GM21825 (cell line): ENCODE data around the gene ECEL1.

Experiments
- ATAC-seq: cut with Tn5 transposase; IDR thresholded peaks from one replicate; pipeline ENCODE4 v1.9.1; 2021; ENCODE audit warnings: mild to moderate bottlenecking, moderate library complexity; ENCODE audit not compliant: unreplicated experiment

ECEL1 gene

DNA sequence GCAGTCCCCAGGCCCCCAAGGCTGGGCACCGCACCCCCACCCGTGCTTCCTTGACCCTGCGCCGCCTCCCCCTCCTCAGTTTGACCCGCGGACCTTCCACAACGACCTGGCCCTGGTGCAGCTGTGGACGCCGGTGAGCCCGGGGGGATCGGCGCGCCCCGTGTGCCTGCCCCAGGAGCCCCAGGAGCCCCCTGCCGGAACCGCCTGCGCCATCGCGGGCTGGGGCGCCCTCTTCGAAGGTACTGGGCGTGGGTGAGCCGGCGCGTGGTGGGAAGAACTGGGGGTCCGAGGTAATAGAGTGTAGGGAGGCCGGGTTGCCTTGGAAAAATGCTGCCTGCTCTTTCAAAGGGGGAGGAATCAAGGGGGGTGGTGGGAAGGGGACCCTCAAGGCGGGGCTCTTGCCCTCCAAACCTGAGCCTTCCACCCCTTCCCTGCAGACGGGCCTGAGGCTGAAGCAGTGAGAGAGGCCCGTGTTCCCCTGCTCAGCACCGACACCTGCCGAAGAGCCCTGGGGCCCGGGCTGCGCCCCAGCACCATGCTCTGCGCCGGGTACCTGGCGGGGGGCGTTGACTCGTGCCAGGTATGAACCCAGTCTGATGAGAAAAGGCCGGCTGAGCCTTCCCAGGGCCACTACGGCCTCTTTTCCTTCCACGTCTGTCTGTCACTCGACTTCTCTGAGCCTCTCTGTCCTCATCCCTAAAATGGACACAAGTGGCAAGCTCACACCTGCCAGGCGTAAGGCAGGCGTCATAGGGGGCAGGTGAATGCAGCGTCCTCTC is 35.2 kb upstream of the ECEL1 start:
- ATAC-seq = no peak

DNA sequence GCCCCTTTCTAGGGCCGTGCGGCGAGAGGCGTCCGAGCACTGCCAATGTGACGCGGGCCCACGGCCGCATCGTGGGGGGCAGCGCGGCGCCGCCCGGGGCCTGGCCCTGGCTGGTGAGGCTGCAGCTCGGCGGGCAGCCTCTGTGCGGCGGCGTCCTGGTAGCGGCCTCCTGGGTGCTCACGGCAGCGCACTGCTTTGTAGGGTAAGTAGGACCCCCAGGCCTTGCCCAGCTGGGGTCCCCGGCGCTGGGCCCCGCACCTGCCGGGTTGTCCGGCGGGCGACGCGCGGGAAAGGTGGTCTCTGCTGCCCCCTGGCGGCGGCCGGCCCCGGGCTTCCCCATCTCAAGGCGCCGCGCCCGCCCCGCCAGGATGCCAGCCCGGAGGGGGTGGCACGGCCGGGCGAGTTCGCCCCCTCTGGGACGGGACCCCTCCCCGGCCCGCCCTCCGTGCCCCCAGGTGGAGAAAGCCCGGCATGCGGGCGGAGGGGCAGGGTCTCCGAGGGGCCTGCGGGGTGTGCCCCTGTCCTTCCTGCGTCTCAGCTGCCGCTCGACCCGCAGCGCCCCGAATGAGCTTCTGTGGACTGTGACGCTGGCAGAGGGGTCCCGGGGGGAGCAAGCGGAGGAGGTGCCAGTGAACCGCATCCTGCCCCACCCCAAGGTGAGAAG is 34.5 kb upstream of the ECEL1 start:
- ATAC-seq = no peak

DNA sequence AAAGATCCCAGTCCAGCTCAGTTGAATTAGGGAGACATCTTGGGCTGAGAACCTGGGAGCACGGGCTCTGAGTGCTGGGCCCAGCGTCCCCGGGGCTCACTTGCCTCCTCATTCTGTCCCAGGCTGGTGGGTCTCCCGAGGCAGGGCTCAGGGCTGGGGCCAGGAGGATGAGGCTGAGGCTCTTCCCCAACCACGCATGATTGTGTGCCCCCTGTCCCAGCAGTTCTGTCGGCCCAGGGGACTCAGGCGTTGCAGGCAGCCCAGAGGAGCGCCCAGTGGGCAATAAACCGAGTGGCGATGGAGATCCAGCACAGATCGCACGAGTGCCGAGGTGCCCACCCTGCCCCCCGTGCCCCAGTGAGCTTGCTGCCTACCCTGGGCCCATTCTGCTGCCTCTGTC is 33.5 kb upstream of the ECEL1 start:
- ATAC-seq = no peak

DNA sequence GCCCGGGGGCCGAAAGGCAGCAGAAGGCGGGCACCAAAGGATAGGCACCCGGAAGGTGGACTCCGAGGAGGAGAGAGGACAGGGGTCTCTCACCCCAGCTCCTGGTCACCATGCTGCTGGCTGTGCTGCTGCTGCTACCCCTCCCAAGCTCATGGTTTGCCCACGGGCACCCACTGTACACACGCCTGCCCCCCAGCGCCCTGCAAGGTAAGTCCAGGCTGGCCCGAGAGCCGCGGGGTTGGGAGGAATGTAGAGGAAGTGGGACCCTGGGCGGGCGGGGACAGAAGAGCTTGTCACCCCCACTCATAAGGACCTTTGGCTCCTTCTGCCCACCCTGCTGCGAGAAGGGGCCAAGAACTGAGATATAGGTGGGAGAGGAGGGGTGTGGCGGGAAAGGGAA is 32.9 kb upstream of the ECEL1 start:
- no peak for ATAC-seq

DNA sequence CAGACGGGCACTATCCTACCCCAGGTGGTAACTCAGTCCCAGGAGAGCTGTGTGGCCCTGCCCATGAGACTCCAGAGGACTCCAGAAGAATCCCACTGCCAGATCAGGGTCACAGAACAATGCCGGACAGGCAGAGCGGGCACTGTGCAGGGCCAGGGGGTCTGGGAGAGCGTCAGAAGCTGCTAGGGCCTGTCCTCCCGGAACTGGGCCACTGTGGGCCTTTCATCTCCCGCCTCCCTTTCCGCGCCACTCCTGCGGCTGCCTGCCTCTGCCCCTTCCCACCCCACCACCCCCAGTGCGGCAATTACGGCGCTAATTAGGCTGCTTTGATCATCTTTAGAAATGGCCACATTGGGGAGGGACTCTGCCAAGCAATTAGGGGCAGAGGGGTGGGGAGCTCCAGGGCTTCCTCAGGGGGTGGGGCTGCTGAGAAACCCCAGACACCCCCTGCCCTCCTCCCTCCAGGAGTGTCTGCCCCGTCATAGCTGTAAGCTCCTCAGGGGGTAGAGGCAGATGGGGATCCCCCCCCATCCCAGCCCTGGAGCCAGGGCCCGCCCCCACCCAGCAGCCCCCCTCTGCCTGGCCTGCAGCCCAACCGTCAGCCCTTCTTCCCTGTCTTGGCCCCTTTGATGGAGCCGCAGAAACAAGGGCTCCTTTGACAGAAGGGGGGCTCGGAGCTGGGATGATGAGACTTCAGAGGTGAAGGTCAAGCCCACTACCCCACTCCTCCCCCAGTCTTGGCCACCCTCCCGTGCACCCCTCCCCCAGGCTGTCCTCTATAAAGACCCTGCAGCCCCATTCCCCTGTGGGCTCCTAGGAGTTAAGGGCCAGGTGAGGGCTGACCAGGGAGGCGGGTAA is 32.2 kb upstream of the ECEL1 start, which contains the start of gene PRSS56:
Gene PRSS56, plus strand, starts transcription at position 808 of the 858 bp plus-strand sequence. CDS start 211 bp downstream, outside the sequence.
- ATAC-seq = no peak

DNA sequence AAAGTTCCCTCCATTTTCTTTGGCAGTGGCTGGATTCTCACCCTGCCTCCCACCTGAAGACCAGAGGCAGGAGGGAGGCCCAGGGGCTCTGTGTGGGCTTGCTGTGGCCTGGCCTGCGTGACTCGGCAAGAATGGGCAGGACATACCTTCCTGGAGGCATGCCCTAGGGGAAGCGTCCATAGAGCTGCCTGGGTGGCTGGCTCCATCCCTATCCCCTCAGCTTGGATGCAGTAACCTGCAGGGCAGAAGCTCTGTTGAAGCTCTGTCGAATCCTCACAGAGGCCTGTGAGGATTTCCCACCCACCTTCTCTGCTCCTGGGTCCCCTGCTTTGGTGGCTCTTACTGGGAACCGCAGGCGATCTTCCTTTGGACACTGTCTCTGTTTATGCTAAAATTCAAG is 31.2 kb upstream of the ECEL1 start:
- no peak for ATAC-seq

DNA sequence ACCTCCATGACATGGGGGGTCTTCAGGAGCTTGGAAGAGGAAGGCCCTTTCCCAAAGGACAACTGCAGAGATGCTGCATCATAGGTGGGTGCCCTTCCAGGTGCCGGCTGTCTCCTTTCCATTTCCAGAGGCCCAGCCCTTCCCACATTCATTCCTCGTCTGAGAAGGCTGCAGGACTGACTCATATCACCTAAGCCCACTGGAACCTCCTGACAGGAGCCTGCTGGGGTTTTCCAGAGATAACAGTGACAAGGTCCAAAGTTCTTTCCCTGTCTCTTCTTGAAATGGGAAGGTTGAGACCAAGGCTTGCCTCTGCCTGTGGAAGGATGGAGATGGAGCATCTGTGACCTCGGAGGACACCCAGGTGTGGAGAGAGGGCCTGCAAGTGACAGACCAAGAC is 28.9 kb upstream of the ECEL1 start:
- no peak for ATAC-seq

DNA sequence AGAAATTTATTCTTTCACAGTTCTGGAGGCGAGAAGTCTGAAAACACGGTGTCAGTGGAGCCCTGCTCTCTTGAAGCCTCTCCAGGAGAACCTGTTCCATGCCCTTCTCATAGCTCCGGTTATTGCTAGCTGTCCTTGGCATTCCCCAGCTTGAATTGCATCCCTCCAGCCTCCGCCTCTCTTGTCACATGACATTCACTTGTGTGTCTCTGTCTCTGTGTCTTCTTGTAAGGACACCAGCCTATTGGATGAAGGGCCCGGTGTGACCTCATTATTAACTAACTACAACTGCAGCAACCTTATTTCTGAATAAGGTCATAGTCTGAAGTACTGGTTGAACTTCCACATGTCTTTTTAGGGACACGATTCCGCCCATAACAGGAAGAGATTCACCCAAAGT is 28.0 kb upstream of the ECEL1 start:
- ATAC-seq = no peak

DNA sequence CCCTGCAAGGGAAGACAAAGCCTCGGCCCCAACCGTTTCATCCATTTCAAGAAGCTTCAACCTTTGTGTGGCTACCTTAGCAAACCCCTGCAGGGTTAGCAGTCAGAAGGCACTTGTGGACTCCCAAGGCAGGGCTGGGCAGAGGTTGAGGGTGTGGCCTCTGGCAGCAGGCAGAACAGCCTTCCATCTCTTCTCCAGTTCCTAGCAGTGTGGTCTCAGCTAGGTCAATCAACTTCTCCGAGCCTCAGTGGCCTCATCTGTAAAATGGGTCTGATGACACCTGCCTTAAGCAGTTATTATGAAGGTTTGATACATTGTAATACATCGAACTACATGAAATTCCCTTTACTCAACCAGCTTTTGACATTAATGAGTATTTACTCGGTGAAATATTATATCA is 25.7 kb upstream of the ECEL1 start:
- no peak for ATAC-seq

DNA sequence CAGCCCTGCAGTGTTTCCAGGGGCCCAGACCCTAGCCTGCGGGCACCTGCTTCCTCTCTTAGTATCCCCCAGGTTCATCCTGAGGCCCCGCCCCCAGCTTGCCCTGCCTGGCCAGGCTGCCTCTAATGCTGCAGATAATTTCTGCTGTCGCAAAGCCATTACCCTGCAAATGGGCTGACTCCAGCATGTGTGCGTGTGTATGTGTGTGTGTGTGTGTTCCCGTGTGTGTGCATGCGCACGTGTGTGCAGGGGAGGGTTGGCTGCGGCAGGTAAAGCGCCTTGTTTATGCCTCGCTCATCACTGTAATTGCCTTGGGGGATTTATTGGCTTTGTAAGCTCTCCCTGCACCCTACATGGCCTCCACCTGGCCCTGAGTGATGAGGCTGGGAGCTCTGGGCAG is 25.0 kb upstream of the ECEL1 start:
- ATAC-seq = no peak

DNA sequence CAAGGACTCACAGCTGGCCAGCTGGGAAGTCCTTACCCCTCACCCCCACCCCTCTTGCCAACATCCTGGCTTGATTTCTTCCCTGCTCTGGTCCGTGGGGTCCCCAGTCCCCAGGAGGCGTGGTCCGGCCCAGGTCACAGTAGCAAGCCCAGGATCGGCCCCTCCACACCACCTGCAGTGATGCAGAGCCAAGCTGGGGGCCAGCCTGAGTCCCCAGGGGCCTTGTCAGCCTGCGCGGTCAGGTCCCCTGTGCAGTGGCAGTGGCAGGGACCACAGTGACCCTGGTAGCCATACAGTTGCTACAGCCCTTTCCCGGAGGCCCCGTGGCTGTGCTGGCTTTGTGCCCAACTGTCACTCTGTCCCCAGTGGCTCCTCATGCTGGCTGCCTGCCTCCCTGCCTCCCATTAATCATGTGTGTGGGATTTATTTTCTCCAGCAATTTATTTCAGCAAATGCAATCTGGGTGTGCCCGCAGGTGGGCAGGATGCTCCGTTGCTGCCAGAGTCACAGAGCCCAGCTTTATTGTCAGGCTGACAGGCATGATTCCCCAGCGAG is 23.8 kb upstream of the ECEL1 start:
- no peak for ATAC-seq

DNA sequence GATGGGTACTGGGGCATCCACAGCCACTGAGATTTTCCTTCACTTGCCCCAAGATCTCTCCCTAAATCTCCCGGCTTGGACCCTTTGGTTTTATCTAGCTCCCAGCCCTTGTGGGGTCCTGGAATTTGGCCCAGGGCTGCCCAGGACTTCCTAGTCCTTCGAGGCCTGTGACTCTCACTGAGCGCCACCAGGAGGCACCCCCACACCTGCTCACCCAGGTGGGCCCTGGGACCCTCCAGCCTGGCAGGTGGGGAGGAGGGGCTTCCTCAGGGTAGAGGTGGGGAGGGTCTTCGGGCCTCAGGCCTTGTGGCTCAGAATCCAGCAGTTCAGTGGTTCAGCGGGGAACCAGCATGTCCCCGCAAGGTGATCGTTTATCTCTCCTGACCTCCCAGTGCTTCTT is 20.6 kb upstream of the ECEL1 start:
- ATAC-seq = no peak

DNA sequence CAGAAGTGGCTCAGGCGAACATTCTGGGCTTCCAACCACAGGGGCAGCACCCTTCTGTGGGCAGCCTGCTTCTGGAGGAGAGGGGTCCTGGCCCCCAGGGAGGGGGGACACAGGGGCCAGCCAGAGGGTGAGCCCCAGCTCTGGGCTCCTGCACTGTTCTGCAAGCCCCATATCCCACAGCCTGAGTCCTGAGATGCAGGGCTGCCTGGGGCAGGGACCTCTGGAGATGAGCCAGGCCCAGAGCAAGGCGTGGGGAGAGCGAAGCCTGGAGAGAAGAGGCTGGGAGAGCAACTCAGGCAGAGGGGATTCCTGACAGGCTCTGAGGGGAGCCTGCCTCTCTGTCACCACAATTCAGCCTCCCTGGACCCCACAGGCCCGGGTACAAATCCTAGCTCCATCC is 19.1 kb upstream of the ECEL1 start:
- no peak for ATAC-seq

DNA sequence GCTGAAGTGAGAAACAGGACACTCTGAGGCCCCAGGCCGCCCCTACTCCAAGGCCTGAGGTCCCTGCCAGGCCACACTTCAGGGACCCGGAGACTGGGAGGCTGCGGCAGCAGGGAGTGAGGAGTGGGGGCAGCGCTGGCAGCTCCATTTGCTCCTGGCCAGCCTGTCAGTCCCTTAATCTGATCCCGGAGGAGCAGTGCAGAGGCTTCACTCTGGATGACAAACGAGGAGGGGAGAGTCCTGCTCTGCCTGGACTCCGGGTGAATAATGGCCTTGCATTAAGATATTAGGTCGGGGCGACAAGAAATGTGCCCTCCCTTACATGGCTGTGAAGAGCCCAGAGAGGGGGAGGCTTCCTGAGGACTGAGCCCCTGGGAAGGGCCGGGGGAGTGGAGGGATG is 18.2 kb upstream of the ECEL1 start:
- no peak for ATAC-seq

DNA sequence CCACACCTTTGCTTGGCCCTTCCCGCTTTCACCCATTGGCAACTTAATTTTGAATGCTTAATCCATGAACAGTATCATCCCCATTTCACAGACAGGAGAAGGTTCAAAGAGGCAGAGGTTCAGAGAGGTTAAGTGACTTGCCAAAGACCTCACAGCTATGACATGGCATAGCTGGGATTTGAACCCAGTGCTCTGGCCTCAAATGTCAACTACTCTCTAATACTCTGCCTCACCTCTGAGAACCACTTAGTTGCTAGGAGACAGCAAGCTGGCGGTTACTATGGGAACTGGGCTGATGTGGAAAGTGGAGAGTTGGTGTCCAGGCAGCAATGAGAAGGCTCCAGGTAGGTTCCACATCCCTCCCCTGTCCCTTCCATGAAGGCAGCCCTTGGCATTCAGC is 16.8 kb upstream of the ECEL1 start:
- no peak for ATAC-seq

DNA sequence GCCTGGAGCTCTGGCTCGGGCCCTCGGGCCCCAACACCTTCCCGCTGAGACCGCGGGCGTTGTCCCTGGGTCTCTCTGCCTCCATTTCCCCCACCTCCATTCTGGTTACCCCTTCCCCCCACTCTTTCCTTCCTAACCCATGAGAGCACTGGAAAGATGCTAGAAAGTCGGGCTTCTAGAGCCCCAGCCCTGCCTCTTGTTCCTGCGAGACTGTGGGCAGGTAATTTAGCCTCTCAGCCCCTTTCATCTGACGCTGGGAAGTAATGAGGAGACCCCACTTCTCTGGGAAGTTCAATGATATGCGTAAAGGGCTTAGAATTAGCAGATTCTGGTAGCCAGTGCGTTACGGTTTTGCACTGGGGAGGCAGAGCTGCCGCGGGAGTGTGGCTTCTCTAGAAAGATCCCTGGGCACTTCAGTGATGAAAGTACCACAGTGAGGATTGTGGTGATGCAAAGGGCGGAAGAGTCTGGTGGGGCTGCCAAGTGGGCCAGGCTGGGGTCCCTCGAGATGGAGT is 16.2 kb upstream of the ECEL1 start:
- ATAC-seq = no peak

DNA sequence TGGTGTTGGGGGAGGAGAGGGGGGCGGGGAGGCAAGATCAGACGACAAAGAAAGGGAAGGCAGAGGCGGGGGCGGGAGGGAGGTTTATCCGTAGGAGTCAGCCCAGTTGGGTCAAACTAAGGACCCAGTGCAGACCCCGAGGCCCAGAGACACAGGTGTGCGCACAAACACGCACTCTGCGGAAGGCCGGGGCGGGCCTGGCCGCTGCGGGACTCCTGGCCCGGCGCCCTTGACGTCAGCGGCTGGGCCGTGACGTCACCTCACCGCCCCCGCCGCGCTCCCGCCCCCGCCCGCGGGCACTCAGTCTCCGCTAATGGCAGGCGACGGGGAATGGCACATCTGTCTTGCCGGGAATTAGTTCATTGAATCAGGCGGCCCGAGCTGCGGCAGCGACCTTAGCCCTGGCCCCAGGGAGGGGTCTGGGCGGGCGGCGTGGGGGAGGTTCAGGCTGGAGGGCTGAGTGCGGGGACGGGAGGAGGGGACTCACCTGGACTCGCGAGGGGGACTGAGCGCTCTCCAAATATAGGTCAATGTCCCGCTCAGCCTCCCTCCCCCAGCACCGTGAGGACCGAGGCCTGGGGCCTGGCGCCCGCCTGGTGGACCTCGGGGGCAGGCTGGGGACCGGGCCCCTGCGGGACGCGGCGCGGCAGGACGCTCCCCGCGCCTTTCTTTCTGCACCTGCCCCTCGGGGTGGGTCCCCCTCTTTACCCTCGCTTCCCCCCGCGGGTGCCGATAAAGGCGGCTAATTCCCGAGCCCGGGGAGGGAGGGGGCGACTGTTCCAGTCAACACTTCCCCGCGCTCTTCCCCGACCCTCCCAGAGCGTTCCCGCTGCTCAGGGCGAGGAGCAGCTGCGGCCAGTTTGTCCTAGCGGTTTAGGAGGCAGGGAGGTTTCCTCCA is 15.5 kb upstream of the ECEL1 start:
- ATAC-seq = no peak

DNA sequence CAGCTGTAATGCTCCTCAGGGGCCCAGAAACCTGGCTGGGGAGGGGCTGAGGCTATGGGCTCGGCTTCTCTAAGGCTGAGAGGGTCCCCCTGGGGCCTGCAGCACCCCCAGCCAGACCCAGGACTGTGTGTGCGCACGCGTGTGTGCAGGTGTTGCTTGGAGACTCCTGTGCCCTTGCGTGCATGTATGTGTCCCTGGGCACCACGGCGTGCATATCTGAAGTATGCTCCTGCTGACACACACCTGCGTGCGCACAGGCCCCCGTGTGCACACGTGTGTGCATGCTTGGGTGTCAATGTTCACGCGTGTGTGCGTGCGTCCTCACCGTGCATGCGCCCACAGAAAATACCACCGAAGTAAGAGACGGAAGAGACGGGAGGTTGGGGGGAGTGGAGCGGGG is 14.9 kb upstream of the ECEL1 start:
- no peak for ATAC-seq

DNA sequence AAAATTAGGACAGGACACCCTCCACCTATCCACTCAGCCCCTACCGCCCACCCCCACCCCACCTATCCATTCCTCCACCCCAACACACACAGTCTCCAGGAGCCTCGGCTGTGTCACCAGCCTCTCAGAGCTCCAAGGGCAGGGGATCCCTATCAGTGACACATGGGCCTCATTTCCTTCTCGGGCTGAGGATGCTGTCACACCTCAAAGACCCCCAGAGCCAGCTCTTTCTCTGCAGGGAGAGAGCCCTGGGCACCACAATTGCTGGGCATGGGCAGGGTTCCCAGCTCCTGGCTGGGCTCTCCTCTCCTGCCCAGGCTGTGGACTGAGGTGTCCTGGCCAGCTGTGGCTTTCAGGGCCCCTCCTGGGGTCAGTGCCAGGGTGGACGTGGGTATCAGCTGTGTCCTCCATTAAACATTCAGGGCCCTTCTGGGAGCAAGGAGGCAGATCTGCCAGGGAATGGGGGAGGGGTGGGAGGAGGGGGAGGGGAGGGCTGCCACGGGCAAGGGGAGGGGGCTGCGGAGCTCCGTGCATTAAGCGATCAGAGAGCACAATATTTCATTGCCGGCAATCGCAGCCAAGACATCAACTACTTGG is 14.3 kb upstream of the ECEL1 start:
- ATAC-seq = no peak

DNA sequence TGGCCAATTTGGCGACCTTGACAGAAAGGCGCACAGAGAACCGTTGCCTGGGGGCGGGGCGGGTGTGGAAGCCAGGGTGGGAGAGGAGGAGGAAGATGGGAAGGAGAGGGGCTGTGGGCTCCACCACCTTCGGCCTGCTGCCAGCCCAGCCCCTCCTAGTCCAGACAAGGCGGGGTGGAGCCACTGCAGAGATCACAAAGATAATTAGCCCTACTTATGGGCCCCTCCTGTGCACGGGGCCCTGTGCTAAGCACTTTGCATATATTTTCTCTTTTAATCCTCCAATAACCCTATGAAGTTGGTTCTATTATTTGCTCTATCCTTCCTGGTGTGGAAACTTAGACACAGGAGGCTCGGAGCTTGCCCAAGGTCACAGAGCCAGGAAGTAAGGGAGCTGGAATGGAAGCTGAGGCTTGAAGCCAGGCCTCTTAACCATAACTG is 13.7 kb upstream of the ECEL1 start:
- ATAC-seq = no peak
